HG03060 (cell line): ENCODE data around the gene PDK4.

Source experiments
- ATAC-seq: cut with Tn5 transposase; IDR thresholded peaks from one replicate; pipeline ENCODE4 v1.9.1; 2021; ENCODE audit warnings: low read depth, moderate number of reproducible peaks; ENCODE audit not compliant: unreplicated experiment

The PDK4 gene

GRCh38 chr7:95536656-95537311 is 59.5 kb downstream of the PDK4 start:
- no peak for ATAC-seq

- ATAC-seq = no peak
Measured at GRCh38 chr7:95535662-95536061, 60.7 kb downstream of the PDK4 start.

GRCh38 chr7:95534796-95535195 is 61.5 kb downstream of the PDK4 start:
- ATAC-seq = no peak
